ELR (cell line): ENCODE results near the gene SLC35F1.
A peak's percentile ranks its signal among the peaks of the same experiment; 100 is the strongest.
"Not testable (repeated sequence)": the region's sequence is repeated elsewhere in the genome, so short reads cannot be mapped to it uniquely, and the experiment has no call there.

Experiments used
- DNase-seq: peaks from one replicate; pipeline ENCODE4 v3.0.0-alpha.2; 2015; ENCODE audit warnings: low read depth

The SLC35F1 gene

GRCh38 chr6:117906958-117907600 is at the start of gene SLC35F1:
Gene SLC35F1, plus strand, starts transcription at chr6:117907264.
- peak; percentile 9 for DNase-seq

- DNase-seq: not testable (repeated sequence)
Observed at GRCh38 chr6:117858601-117859000, 48.5 kb upstream of the SLC35F1 start.

GRCh38 chr6:117861545-117861944 is 45.5 kb upstream of the SLC35F1 start:
- no peak for DNase-seq

GRCh38 chr6:117866561-117866960 is 40.5 kb upstream of the SLC35F1 start:
- DNase-seq: no peak

- DNase-seq: no peak
Observed at GRCh38 chr6:117870486-117871242, 36.4 kb upstream of the SLC35F1 start.

GRCh38 chr6:117880824-117881223 is 26.2 kb upstream of the SLC35F1 start:
- DNase-seq: no peak

GRCh38 chr6:117890172-117890571 is 16.9 kb upstream of the SLC35F1 start:
- DNase-seq: no peak

- no peak for DNase-seq
Observed at GRCh38 chr6:117906507-117906957, 532 bp upstream of the SLC35F1 start.

GRCh38 chr6:117907601-117908245 is 659 bp downstream of the SLC35F1 start:
- no peak for DNase-seq

GRCh38 chr6:117908246-117909068 is 1.4 kb downstream of the SLC35F1 start:
- DNase-seq: no peak

- DNase-seq: no peak
Observed at GRCh38 chr6:117909638-117910037, 2.6 kb downstream of the SLC35F1 start.

GRCh38 chr6:117910549-117910948 is 3.5 kb downstream of the SLC35F1 start:
- no peak for DNase-seq

GRCh38 chr6:117911150-117911549 is 4.1 kb downstream of the SLC35F1 start:
- DNase-seq: no peak

GRCh38 chr6:117911660-117912059 is 4.6 kb downstream of the SLC35F1 start:
- no peak for DNase-seq

- no peak for DNase-seq
Observed at GRCh38 chr6:117915846-117916245, 8.8 kb downstream of the SLC35F1 start.

GRCh38 chr6:117916483-117916882 is 9.4 kb downstream of the SLC35F1 start:
- no peak for DNase-seq

GRCh38 chr6:117917176-117917575 is 10.1 kb downstream of the SLC35F1 start:
- no peak for DNase-seq

- DNase-seq: no peak
Observed at GRCh38 chr6:117918454-117918853, 11.4 kb downstream of the SLC35F1 start.

- DNase-seq: no peak
Observed at GRCh38 chr6:117919275-117919674, 12.2 kb downstream of the SLC35F1 start.

GRCh38 chr6:117919775-117920729 is 13.0 kb downstream of the SLC35F1 start:
- no peak for DNase-seq

- no peak for DNase-seq
Observed at GRCh38 chr6:117924690-117925089, 17.6 kb downstream of the SLC35F1 start.
